ENCODE results near the gene TBL1X. TPM values are rescaled to one million over a fixed set of nuclear protein-coding genes. Genes with fewer than 3 reads are reported as not detected.
"Not testable (repeated sequence)": the region's sequence is repeated elsewhere in the genome, so short reads cannot be mapped to it uniquely, and the experiment has no call there.

Gene TBL1X
- total RNA-seq, 1 donor from 2014 or later = 82.2 TPM

DNA sequence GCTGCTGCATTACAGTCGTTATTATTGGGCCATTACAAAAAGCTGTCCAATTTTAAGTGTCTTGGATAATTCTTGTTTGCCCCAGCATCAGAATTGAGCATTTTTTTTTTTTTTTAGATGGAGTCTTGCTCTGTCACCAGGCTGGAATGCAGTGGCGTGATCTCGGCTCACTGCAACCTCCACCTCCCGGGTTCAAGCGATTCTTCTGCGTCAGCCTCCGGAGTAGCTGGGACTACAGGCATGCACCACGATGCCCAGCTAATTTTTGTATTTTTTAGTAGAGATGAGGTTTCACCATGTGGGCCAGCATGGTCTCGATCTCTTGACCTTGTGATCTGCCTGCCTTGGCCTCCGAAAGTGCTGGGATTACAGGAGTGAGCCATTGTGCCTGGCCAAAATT is 71.3 kb downstream of the TBL1X start:
- not testable (repeated sequence) for DNase-seq (ENCODE audit: low spot score)

DNA sequence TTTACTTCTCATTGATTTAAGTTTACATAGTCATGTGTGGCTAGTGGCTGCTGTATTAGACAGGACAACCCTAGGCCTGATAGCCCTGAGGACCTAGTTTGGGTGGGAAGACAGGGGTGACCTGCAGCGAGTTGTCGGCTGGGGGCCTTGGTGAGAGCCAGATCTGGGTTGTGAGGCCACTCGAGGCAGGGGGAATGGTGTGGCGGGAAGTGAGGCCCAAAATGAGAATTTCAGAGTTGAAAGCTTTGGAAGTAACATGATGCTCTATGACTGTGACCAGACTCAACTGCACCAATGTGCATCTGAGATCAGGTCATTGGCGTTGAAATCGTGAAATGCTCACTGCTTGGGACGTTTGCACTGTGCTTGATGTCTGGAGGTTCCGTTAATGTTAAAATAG is 72.9 kb downstream of the TBL1X start:
- no peak for DNase-seq (ENCODE audit: low spot score)

- no peak for DNase-seq (ENCODE audit: low spot score)
Measured at GRCh38 chrX:9538544-9539045, 73.7 kb downstream of the TBL1X start.

DNA sequence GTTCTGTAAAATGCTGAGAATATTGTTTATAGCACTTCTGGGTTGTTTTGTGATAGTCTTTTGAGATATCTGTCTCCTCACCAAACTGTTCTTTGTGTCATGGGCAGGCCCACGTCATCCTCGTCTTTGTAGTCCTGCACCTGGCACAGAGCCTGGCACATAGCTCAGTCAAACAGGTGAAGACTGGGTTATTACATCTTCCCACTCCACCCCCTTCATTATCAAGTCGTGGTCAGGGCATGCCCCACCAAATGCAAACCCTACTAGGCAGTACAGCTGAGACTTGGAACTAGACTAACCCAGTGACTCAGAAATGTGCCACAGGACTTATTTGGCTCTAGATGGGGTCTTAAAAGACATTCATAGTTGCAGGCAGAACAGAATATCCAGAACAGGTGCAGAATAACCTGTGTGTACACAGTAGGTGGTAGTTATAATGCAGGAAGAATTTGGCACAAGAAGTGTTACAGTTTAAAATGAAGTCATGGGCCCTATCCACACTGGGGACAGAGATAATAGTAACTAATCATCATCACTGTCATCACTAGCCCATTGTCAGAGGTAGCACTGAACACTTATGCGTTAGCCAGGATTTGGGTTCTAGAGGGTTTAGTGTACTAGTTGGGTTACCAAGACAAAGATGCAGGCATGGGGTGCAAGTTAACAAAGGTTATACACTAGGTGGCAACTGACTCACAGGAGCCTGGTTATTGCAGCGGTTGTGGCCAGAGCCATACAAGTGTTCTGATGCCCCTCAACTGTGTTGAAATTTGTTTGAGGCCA is 74.9 kb downstream of the TBL1X start:
- no peak for DNase-seq (ENCODE audit: low spot score)

GRCh38 chrX:9542106-9542760 is 77.4 kb downstream of the TBL1X start:
- DNase-seq (ENCODE audit: low spot score) = no peak

- DNase-seq (ENCODE audit: low spot score) = no peak
Measured at GRCh38 chrX:9542761-9543111, 77.9 kb downstream of the TBL1X start.

- DNase-seq (ENCODE audit: low spot score) = no peak
Measured at GRCh38 chrX:9555354-9555753, 90.5 kb downstream of the TBL1X start.

DNA sequence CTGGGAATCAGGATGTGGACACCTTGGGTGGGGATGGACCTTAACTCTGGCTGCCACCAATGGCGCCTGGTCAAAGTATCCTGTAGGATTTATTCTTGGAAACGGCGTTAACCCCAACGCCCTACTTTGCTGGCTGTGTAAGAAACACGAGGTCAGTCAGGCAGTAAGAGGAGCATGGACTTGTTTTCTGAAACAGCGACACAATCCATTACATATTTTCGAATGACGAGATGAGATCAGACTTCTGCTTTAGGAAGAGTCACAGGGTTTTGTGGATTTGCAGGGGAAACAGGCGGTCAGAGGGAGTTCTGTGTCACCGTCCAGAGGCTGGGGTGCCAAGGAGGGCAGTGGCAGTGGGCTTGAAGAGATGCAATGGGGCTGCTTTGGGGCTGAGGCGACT is 92.2 kb downstream of the TBL1X start:
- DNase-seq (ENCODE audit: low spot score) = no peak

- DNase-seq (ENCODE audit: low spot score) = no peak
Measured at GRCh38 chrX:9557521-9557920, 92.7 kb downstream of the TBL1X start.

- DNase-seq (ENCODE audit: low spot score) = no peak
Measured at GRCh38 chrX:9558615-9559014, 93.8 kb downstream of the TBL1X start.

DNA sequence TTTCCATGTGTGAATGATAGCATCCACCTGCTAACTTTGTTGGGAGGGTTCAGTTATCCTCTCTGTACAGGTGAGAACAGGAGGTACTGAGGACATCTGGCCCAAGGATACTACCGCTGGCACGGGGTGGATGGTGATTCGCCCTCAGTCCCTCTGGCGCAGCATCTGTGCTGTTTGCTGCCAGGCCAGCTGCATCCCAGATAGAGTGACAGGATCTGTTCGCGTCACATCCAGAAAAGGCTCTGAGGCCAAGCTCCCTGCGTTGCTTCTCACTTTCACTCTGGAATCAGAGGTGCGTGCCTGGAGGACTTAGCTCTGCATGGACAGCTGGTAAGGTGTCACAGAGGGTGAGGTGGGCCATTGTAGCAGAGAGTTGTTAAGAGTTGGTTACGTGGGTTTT is 95.4 kb downstream of the TBL1X start:
- no peak for DNase-seq (ENCODE audit: low spot score)

DNA sequence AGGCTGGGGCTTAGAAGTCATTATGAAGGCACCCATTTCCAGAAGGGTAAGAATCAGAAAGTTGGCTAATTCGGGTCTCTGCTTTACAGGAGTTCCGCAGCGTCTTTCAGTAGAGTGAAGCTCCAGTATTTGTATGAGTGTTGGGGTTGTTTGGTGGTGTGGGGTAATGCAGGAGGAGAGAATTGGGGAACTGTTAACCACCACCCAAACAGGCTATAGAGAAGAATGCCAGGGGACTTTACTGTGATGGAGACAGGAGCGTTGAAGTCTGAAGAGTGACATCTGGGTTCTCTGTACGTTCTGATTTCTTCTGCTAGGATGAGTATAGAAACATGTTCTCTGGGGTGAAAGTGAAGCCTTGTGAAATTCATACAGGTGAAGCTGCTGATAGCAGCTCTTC is 96.3 kb downstream of the TBL1X start:
- DNase-seq (ENCODE audit: low spot score) = no peak

DNA sequence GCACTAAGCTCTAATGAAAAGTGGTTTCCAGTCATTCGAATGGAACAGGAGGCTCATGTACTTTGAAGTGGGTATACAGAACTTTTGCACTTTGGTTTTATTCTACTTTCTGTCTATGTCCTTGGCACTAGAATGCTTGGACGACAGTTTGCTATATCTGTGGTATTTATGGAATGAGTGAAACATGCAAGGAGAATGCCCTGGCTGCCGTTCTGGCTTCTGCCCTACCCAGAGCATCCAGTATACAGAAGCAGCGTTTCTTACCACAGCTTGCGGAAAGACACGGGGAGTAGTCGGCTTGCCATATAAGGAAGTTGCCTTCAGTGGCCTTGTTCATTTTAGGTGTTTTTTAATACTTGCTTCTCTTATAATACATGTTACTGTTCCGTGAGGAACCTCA is 98.0 kb downstream of the TBL1X start:
- DNase-seq (ENCODE audit: low spot score) = no peak

GRCh38 chrX:9566150-9566621 is 101.3 kb downstream of the TBL1X start:
- peak; percentile 53 for DNase-seq (ENCODE audit: low spot score)

GRCh38 chrX:9569876-9570301 is 105.0 kb downstream of the TBL1X start:
- DNase-seq (ENCODE audit: low spot score) = no peak

GRCh38 chrX:9573282-9574106 is 108.6 kb downstream of the TBL1X start:
- no peak for DNase-seq (ENCODE audit: low spot score)

DNA sequence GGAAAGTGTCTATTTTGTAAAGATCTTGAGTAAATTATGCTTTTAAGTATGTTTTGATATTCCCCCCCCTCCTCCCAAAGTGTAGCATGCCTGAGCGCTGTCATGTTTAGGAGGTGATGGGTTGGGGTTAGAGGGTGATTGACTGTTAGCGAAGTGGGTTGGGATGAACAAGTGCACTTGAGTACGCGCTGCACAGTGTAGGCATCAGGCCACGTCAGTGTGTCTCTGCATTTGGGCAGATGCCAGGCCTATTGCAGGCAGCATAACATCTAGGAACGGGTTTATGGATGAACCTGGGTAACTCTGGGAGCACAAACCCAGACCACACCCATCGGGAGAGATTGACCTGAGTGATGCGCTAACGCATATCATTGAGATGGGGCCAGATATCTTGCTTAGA is 111.2 kb downstream of the TBL1X start:
- no peak for DNase-seq (ENCODE audit: low spot score)

DNA sequence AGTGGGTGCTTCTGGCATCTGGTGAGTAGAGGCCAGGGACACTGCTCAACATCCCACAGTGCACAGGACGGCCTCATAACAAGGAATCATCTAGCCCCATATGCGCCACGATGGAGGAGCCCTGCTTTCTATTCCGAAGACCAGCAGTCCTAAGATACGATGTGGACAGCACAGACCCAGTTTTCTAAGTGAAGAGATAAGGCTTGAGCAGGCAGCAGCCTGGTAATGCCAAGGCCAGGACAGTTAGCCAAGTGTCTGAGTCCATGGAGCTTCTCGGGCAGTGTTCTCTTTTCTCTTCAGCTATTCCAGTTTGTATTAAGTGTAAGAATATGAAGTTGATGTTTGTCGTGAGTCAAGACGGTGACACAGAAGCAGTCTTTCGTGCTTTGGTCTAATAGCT is 112.7 kb downstream of the TBL1X start:
- DNase-seq (ENCODE audit: low spot score) = no peak

DNA sequence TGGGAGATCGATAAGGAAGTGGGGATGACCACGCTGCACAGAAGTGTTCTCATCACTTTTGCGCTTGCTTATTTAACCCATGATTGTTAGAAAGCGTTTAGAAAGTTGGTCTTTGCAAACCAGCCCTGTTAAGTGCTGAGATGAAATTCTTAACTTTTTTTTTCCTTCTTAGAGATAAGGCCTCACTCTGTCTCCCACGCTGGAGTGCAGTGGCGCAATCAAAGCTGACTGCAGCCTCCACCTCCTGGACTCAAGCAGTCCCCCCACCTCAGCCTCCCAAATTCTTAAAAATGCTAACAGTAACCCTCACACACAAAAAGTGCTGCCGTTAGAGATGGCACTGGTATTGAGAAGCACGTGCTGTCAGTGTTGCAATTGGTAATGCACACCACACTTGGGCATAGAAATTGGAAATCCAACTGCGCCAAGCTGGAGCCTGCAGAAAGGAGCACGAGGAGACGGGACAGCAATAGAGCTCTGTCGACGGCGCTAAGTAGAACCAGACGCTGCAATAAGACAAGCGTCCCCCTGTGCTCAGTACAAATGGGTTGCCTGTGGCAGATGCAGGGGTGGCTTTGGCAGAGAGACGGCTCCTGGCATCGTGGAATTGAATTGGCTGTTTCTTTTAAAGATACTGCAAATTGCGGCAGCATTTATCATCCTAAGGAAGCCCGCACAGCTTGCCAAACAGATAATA is 113.4 kb downstream of the TBL1X start:
- DNase-seq (ENCODE audit: low spot score) = no peak

DNA sequence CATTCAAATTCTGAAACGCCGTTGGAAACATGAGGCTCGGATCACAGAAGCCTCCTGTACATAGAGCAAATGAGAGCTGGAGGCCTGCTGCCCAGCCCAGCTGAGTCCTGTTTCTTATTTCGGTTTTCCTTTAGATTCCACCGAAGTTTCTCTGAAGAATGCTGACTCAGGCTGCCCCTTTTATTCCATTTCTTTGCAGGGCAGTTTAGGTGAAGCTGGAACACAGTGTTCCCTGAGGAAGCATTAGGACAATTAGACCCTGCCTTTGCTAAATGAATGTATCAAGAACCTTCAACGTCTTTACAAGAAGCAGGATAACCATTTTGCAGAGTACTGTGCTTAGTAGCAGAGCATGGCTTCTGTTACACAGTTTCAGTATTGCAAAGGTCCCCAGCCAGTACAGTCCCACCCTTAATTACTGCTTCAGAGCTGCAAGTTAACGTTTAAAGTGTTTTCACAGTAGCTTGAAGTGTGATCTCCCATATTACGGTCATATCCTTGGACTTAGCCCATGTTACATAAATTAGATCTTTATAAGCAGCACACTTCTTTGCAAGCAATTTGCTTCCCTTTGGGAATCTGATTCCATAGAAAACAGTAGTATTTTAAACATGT is 117.0 kb downstream of the TBL1X start:
- no peak for DNase-seq (ENCODE audit: low spot score)

DNA sequence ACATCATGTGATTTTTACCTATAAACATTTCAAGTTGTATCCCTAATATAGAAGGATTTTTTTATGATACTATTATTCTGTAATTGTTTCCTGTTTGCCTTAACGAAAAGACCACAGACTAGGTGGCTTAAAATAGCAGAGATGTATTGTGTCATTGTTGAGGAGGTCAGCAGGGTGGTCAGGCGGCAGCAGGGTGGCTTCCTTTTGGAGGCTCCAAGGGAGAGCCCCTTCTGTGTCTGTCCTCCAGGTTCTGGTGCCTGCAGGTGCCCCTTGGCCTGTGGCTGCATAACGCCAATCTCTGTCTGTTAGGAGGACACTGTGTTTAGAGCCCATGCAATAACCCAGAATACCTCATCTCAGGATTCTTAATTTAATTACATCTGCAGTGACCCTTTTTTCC is 118.1 kb downstream of the TBL1X start:
- DNase-seq (ENCODE audit: low spot score) = no peak

All from ureter (tissue), 1 donor.